Activated CD8-positive, alpha-beta memory T cell treated with anti-CD3 and anti-CD28 coated beads, Interleukin-2, amount 50 U/mL, for 24 hours (primary cell): ENCODE data around the gene ZNF574.

Experiments used
- DNase-seq: peaks from one replicate; pipeline ENCODE4 v3.0.0-alpha.2; 2020; ENCODE audit errors: extremely low read depth

Gene ZNF574

GRCh38 chr19:42059196-42059595, 16.8 kb upstream of the ZNF574 start:
- DNase-seq: no peak

- DNase-seq: no peak
Observed at GRCh38 chr19:42060117-42060516, 15.8 kb upstream of the ZNF574 start.

GRCh38 chr19:42062381-42062780, 13.6 kb upstream of the ZNF574 start:
- DNase-seq: no peak

GRCh38 chr19:42064432-42064831, 11.5 kb upstream of the ZNF574 start:
- no peak for DNase-seq

GRCh38 chr19:42065051-42065450, 10.9 kb upstream of the ZNF574 start:
- DNase-seq: no peak

- DNase-seq: no peak
Observed at GRCh38 chr19:42065511-42065910, 10.5 kb upstream of the ZNF574 start.

GRCh38 chr19:42066075-42066754, 9.8 kb upstream of the ZNF574 start:
- DNase-seq: no peak

- DNase-seq: no peak
Observed at GRCh38 chr19:42067315-42067888, 8.6 kb upstream of the ZNF574 start.

- DNase-seq: no peak
Observed at GRCh38 chr19:42068361-42068755, 7.6 kb upstream of the ZNF574 start.

GRCh38 chr19:42068756-42069571, 7.0 kb upstream of the ZNF574 start:
- DNase-seq: no peak

- DNase-seq: no peak
Observed at GRCh38 chr19:42069619-42070351, 6.2 kb upstream of the ZNF574 start, which contains the start of gene GRIK5. Gene GRIK5 (minus strand): TSS chr19:42070206. CDS start chr19:42065770, 4,436 bp downstream.

GRCh38 chr19:42071247-42071646, 4.7 kb upstream of the ZNF574 start:
- DNase-seq: no peak

GRCh38 chr19:42074513-42075363, 1.2 kb upstream of the ZNF574 start:
- DNase-seq: no peak

GRCh38 chr19:42075364-42075615, 676 bp upstream of the ZNF574 start:
- no peak for DNase-seq

- DNase-seq: no peak
Observed at GRCh38 chr19:42076380-42076944, 496 bp downstream of the ZNF574 start.

- DNase-seq: no peak
Observed at GRCh38 chr19:42078058-42078457, 2.1 kb downstream of the ZNF574 start.

GRCh38 chr19:42078538-42079275, 2.7 kb downstream of the ZNF574 start:
- no peak for DNase-seq

- DNase-seq: no peak
Observed at GRCh38 chr19:42079276-42079669, 3.3 kb downstream of the ZNF574 start.

- DNase-seq: no peak
Observed at GRCh38 chr19:42079886-42080763, 4.2 kb downstream of the ZNF574 start.
